ENCODE results near the gene ITGAV. TPM values are rescaled to one million over a fixed set of nuclear protein-coding genes. Genes with fewer than 3 reads are reported as not detected.

Gene ITGAV
- total RNA-seq, 1 donor from 2014 or later = 251 TPM

DNA sequence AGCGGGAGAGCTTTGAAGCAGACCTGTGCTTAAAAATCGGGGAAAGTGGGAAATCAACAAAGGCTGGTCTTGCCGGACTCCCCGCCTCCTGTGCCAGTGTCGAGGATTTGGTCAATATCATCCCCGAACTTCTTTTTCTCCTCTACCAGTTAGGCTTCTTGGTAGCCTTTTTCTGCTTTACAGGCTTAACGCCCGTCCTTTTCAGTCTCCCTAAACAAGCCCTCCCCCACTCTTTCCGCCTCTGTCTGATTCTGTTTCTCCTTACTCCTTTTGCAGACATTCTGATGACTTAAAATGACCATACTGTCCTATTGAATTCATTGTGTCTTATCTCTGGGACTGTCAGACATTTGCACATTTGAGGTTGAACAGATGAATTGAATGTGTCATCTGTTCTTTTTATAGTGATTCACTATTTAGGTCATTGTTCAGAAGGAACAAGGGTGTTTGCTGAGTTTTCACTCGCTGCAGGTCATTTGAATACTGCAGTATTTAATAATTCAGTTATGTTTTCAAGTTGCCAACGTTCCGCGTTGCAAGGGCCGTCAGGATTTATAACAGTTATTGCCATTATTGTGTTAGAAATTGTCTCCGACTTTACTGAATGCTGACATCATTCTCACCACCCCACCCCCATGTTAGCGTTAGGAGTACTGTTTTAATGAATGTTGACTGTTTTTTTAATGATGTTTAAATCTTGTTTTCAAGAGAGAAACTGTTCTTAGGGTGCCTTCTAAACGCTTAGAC, 1.1 kb downstream of the ITGAV start:
- Histone ChIP-seq H3K27me3 (ENCODE audit: control insufficient read depth, insufficient read depth, low read length) (no peaks in the 10 kb centered on the region), H3K4me3 (ENCODE audit: low read depth, low read length) (peak overlapping the region; percentile 79), H3K36me3 (ENCODE audit: control insufficient read depth, insufficient read depth, low read length) (no peaks in the 10 kb centered on the region)
- no peak for DNase-seq (ENCODE audit: low read depth)
- TF ChIP-seq, protein P1, sequence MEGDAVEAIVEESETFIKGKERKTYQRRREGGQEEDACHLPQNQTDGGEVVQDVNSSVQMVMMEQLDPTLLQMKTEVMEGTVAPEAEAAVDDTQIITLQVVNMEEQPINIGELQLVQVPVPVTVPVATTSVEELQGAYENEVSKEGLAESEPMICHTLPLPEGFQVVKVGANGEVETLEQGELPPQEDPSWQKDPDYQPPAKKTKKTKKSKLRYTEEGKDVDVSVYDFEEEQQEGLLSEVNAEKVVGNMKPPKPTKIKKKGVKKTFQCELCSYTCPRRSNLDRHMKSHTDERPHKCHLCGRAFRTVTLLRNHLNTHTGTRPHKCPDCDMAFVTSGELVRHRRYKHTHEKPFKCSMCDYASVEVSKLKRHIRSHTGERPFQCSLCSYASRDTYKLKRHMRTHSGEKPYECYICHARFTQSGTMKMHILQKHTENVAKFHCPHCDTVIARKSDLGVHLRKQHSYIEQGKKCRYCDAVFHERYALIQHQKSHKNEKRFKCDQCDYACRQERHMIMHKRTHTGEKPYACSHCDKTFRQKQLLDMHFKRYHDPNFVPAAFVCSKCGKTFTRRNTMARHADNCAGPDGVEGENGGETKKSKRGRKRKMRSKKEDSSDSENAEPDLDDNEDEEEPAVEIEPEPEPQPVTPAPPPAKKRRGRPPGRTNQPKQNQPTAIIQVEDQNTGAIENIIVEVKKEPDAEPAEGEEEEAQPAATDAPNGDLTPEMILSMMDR (IDR thresholded peaks at IDR 0.05; ENCODE audit: insufficient read depth, low read length, poor library complexity, severe bottlenecking) = no peak

DNA sequence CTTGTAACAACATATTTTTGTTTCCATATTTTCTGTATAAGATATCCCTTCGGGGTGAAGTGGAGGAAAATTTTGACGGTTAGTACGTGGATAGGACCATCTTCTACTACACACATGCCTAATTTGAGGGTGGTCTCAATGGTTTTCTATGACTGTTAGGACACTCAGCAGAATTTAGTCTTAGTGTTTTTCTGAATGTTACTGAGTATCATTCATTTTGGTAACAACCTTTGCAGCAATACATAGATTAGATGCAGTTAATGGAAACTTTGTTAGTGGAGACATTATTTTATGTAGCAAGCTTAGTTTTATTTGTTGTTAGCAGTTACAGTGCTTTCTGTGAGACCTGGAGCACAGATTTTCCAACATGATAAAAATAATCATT, 1.6 kb downstream of the ITGAV start:
- H3K27me3 ChIP-seq (ENCODE audit: control insufficient read depth, insufficient read depth, low read length) = no peaks in the 10 kb centered on the region
- no peaks in the 10 kb centered on the region for H3K36me3 ChIP-seq (ENCODE audit: control insufficient read depth, insufficient read depth, low read length)
- H3K4me3 ChIP-seq (ENCODE audit: low read depth, low read length) = peak overlapping the region; percentile 79
- no peak for DNase-seq (ENCODE audit: low read depth)
- TF ChIP-seq, protein P1 (IDR thresholded peaks at IDR 0.05; ENCODE audit: insufficient read depth, low read length, poor library complexity, severe bottlenecking) = no peak

DNA sequence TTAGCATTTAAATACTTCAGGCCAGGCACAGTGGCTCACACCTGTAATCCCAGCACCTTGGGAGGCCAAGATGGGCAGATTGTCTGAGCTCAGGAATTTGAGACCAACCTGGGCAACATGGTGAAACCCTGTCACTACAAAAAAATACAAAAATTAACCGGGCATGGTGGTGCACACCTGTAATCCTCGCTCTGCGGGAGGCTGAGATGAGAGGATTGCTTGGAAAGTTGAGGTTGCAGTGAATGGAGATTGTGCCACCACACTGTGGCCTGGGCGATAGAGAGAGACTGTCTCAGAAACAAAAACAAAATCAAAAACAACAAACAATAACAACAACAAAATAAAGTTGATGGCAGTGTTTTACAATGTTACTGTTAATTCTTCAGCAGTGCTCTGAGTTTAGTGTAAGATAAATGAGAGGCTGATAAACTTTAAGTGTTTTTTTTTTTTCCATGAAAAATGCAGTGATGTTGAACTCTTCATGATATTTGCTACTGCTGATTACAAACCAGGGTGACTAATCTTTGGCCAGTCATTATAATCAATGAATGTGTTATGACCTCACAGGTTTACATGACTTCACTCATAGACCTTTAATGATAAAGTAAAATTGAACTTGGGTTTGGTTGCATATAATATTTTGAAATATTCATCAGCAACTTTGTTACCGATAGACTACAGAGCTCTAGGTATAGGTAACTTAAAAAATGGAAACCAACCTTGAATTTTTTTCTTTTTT, 2.5 kb downstream of the ITGAV start:
- Histone ChIP-seq H3K27me3 (ENCODE audit: control insufficient read depth, insufficient read depth, low read length) (no peaks in the 10 kb centered on the region), H3K4me3 (ENCODE audit: low read depth, low read length) (peak overlapping the region; percentile 79), H3K36me3 (ENCODE audit: control insufficient read depth, insufficient read depth, low read length) (no peaks in the 10 kb centered on the region)
- DNase-seq (ENCODE audit: low read depth) = no peak
- TF ChIP-seq, protein P1 (IDR thresholded peaks at IDR 0.05; ENCODE audit: insufficient read depth, low read length, poor library complexity, severe bottlenecking) = no peak

DNA sequence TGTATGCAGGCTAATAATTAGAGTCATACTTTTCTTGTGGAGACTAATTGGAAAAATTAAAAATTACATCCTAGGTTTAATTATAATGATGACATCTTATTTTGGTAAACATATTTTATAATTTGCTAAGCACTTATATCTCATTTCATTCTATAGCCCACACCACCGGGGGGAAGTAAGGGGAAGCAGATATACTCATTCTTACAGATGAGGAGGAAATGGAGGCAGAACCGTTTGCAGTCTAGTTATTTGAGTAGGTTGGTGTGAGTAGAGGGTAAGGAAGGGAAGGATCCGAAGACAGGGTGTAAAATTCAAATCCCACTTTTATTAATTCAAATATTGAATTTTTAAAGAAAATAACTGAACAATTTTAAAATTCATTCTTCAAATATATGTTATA, 3.7 kb downstream of the ITGAV start:
- no peaks in the 10 kb centered on the region for H3K27me3 ChIP-seq (ENCODE audit: control insufficient read depth, insufficient read depth, low read length)
- no peaks in the 10 kb centered on the region for H3K36me3 ChIP-seq (ENCODE audit: control insufficient read depth, insufficient read depth, low read length)
- H3K4me3 ChIP-seq (ENCODE audit: low read depth, low read length) = no peak overlapping the region
- TF ChIP-seq, protein P1 (IDR thresholded peaks at IDR 0.05; ENCODE audit: insufficient read depth, low read length, poor library complexity, severe bottlenecking) = no peak
- no peak for DNase-seq (ENCODE audit: low read depth)

DNA sequence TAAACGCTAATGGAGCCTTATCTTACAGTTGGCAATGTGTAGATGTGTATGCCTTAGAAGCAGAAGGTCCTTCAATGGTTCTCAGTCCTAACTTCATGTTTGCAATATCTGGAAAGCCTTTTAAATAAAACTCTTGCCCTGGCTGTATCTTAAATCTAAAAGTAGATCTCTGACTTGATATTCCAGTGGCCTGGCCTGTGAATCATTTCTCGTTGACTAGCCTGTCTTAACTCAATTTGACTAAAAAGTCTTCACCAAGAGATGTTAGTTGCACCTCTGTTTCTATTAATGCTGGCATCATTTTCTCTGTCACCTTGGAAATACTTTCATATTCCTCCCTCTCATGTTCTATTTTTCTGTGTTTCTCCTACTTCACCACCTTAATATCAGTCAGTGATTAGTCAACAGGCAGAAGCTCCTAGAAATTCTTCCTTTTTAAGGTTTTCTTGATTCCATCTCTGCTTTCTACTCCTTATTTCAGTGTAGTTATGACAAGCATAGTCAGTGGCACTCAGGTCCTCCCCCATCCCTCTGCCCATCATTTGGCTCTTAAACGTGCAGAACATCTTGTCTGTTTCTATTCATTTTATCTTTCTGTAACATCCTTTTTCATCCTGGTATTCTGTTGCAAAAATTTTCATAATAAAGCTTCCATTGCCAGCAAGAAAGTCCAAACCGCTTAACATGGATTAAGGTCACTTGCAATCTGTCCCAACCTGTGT, 4.3 kb downstream of the ITGAV start:
- H3K36me3 ChIP-seq (ENCODE audit: control insufficient read depth, insufficient read depth, low read length) = no peaks in the 10 kb centered on the region
- no peak overlapping the region for H3K4me3 ChIP-seq (ENCODE audit: low read depth, low read length)
- no peak for DNase-seq (ENCODE audit: low read depth)
- H3K27me3 ChIP-seq (ENCODE audit: control insufficient read depth, insufficient read depth, low read length) = no peaks in the 10 kb centered on the region
- TF ChIP-seq, protein P1 (IDR thresholded peaks at IDR 0.05; ENCODE audit: insufficient read depth, low read length, poor library complexity, severe bottlenecking) = no peak
